Astrocyte of the cerebellum (primary cell): ENCODE results near the gene CLDN24.

Experiments used
- DNase-seq: peaks from one replicate; pipeline ENCODE4 v3.0.0-alpha.2; 2011; ENCODE audit warnings: low read depth
- H3K4me3 ChIP-seq: 2 replicates; pipeline ENCODE4 v1.5.1; 2011; ENCODE audit warnings: mild to moderate bottlenecking, low read depth, low read length, moderate library complexity
- CTCF ChIP-seq: IDR thresholded peaks from 2 replicates; pipeline ENCODE4 v1.5.1; 2012; ENCODE audit warnings: low read length, low read depth, moderate library complexity, mild to moderate bottlenecking; ENCODE audit errors: missing control alignments
- in situ Hi-C: cut with HindIII; loops from 2 replicates; pipeline ENCODE4 v1.10.0; 2017; ENCODE audit warnings: low sequenced_read_pairs

The CLDN24 gene

GRCh38 chr4:183342541-183343533 is 20.6 kb upstream of the CLDN24 start:
- TF ChIP-seq CTCF: no peak
- no peak for DNase-seq
- H3K4me3 ChIP-seq: no peak overlapping the region
- in situ Hi-C loops: no loop called here

GRCh38 chr4:183337833-183338232 is 15.6 kb upstream of the CLDN24 start:
- DNase-seq: no peak
- no peak for TF ChIP-seq CTCF
- in situ Hi-C loops: no loop called here
- H3K4me3 ChIP-seq: no peak overlapping the region

- no peak overlapping the region for H3K4me3 ChIP-seq
- in situ Hi-C loops: no loop called here
- no peak for DNase-seq
- TF ChIP-seq CTCF: no peak
These were observed 15.1 kb upstream of the CLDN24 start for GRCh38 chr4:183337349-183337748.

- no peak overlapping the region for H3K4me3 ChIP-seq
- peak; percentile 36 for DNase-seq
- TF ChIP-seq CTCF: no peak
- in situ Hi-C loops: no loop called here
These were observed 13.2 kb upstream of the CLDN24 start for GRCh38 chr4:183335369-183335940.

GRCh38 chr4:183333983-183334382 is 11.8 kb upstream of the CLDN24 start:
- H3K4me3 ChIP-seq: no peak overlapping the region
- no peak for TF ChIP-seq CTCF
- no peak for DNase-seq
- in situ Hi-C loops: no loop called here

- in situ Hi-C loops: no loop called here
- TF ChIP-seq CTCF: no peak
- H3K4me3 ChIP-seq: no peak overlapping the region
- DNase-seq: no peak
These were observed 11.0 kb upstream of the CLDN24 start for GRCh38 chr4:183333202-183333601.
